ENCODE measurements around the gene CTXND2.
"Not testable (repeated sequence)": the region's sequence is repeated elsewhere in the genome, so short reads cannot be mapped to it uniquely, and the experiment has no call there.

DNA sequence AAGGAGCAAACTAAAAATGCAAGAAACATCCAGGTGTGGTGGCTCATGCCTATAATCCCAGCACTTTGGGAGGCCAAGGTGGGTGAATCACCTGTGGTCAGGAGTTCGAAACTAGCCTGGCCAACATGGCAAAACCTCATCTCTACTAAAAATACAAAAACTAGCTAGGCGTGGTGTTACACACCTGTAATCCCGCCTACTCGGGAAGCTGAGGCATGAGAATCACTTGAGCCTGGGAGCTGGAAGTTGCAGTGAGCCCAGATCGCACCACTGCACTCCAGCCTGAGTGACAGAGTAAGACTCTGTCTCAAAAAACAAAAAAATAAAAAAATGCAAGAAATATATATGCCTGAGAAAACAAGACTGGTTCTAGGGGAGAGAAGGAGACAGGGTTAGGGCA, 3.8 kb upstream of the CTXND2 start:
- TF ChIP-seq, protein P1, sequence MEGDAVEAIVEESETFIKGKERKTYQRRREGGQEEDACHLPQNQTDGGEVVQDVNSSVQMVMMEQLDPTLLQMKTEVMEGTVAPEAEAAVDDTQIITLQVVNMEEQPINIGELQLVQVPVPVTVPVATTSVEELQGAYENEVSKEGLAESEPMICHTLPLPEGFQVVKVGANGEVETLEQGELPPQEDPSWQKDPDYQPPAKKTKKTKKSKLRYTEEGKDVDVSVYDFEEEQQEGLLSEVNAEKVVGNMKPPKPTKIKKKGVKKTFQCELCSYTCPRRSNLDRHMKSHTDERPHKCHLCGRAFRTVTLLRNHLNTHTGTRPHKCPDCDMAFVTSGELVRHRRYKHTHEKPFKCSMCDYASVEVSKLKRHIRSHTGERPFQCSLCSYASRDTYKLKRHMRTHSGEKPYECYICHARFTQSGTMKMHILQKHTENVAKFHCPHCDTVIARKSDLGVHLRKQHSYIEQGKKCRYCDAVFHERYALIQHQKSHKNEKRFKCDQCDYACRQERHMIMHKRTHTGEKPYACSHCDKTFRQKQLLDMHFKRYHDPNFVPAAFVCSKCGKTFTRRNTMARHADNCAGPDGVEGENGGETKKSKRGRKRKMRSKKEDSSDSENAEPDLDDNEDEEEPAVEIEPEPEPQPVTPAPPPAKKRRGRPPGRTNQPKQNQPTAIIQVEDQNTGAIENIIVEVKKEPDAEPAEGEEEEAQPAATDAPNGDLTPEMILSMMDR (conservative IDR thresholded peaks at IDR 0.05; ENCODE audit: low read length): not testable (repeated sequence)
- TF ChIP-seq EZH2phosphoT487 (IDR thresholded peaks at IDR 0.05; ENCODE audit: borderline replicate concordance, low read depth, low read length): not testable (repeated sequence)

Measured in OCI-LY7 (cell line).